K562 (cell line): ENCODE data around the gene ZNF805. TPM values are rescaled to one million over a fixed set of nuclear protein-coding genes. Genes with fewer than 3 reads are reported as not detected.

Experiments used
- CCNT2 ChIP-seq: IDR thresholded peaks from 2 replicates; pipeline ENCODE4 v1.6.1; 2011; ENCODE audit warnings: borderline replicate concordance, low read depth, mild to moderate bottlenecking, moderate library complexity, mixed read lengths, low read length; ENCODE audit not compliant: insufficient read length; ENCODE audit errors: extremely low read depth
- HMG20B ChIP-seq: fragments of 250-450 bp; sonication (Bioruptor Pico); IDR thresholded peaks from 2 replicates; pipeline ENCODE4 v1.5.0; 2021; ENCODE audit warnings: mild to moderate bottlenecking
- MCM2 ChIP-seq: fragments of 450-650 bp; IDR thresholded peaks from 2 replicates; pipeline ENCODE4 v1.6.1; 2017; ENCODE audit warnings: low read depth, mild to moderate bottlenecking
- NCOA4 ChIP-seq: fragments of 450-650 bp; IDR thresholded peaks from 2 replicates; pipeline ENCODE4 v1.6.1; 2018; ENCODE audit warnings: mild to moderate bottlenecking; ENCODE audit not compliant: partially characterized antibody
- RB1 ChIP-seq: fragments of 450-650 bp; IDR thresholded peaks from 2 replicates; pipeline ENCODE4 v1.6.1; 2017; ENCODE audit warnings: low read depth, mild to moderate bottlenecking
- SMAD1 ChIP-seq: fragments of 150-350 bp; IDR thresholded peaks from 2 replicates; pipeline ENCODE4 v1.6.1; 2014; ENCODE audit warnings: low read length, low read depth; ENCODE audit not compliant: partially characterized antibody
- SMAD2 ChIP-seq: fragments of 150-350 bp; IDR thresholded peaks from 2 replicates; pipeline ENCODE4 v1.6.1; 2014; ENCODE audit warnings: low read depth, mild to moderate bottlenecking, low read length
- TBP ChIP-seq: optimal IDR thresholded peaks from 2 replicates; pipeline ENCODE3; 2011; ENCODE audit warnings: low read depth, low read length, improper control_type of control experiment
- TRIM28 ChIP-seq: fragments of 450-650 bp; IDR thresholded peaks from 2 replicates; pipeline ENCODE4 v1.6.1; 2017
- ZNF133 ChIP-seq: fragments of 250-450 bp; sonication (Bioruptor Pico); IDR thresholded peaks from 2 replicates; pipeline ENCODE4 v1.4.0; 2020; ENCODE audit warnings: mild to moderate bottlenecking
- ZNF239 ChIP-seq: fragments of 250-450 bp; sonication (Bioruptor Pico); IDR thresholded peaks from 2 replicates; pipeline ENCODE4 v1.4.0; 2020; ENCODE audit warnings: mild to moderate bottlenecking
- ZNF311 ChIP-seq: fragments of 250-450 bp; sonication (Bioruptor Pico); IDR thresholded peaks from 2 replicates; pipeline ENCODE4 v1.4.0; 2020; ENCODE audit warnings: mild to moderate bottlenecking, moderate library complexity
- ZNF785 ChIP-seq: fragments of 250-450 bp; sonication (Bioruptor Pico); IDR thresholded peaks from 2 replicates; pipeline ENCODE4 v1.4.0; 2020; ENCODE audit warnings: mild to moderate bottlenecking
- polyA plus RNA-seq, 8 experiments: library from polyadenylated mRNA; depleted of rRNA in 4 of 8; stranded (reverse) in 5 of 8; unstranded in 3 of 8; fragments of >200 nt; fragmentation: Nextera tagmentation in 2 of 8; fragmentation: Illumina TruSeq in 1 of 8; extraction: Ambion mirVana in 2 of 8; extraction: Trizol in 1 of 8; gene quantifications; 2 replicates each; pipeline versions ENCODE4 v1.2.1 to v1.2.3, GENCODE V29; 2011 to 2014; ENCODE audit warnings: inconsistent platforms in 1 of 8, missing spikeins in 1 of 8
- total RNA-seq, 7 experiments: library from RNA; depleted of rRNA in 6 of 7; stranded (reverse); fragments of >200 nt in 6 of 7; fragmentation: Illumina TruSeq in 2 of 7; extraction: Trizol in 2 of 7; gene quantifications; 2 replicates each; pipeline versions ENCODE4 v1.2.1 to v1.2.3, GENCODE V29; 2011 to 2021; ENCODE audit warnings: low replicate concordance in 1 of 7
- TF ChIP-seq, protein P1 (sequence below): sonication (generic); formaldehyde crosslinking; IDR thresholded peaks from 2 replicates; pipeline ENCODE4 v1.8.0; 2023; ENCODE audit warnings: mild to moderate bottlenecking, missing genetic modification reagents
- TF ChIP-seq, protein P2 (sequence below): fragments of 450-650 bp; formaldehyde crosslinking; IDR thresholded peaks from 2 replicates; pipeline ENCODE4 v1.4.0; 2020; ENCODE audit warnings: mild to moderate bottlenecking, mixed read lengths
- TF ChIP-seq, protein P3 (sequence below): fragments of 250-450 bp; sonication (Bioruptor Pico); IDR thresholded peaks from 2 replicates; pipeline ENCODE4 v1.8.0; 2021; ENCODE audit warnings: moderate library complexity, mild to moderate bottlenecking, inconsistent platforms
- TF ChIP-seq, protein P4 (sequence below): fragments of 200-400 bp; formaldehyde crosslinking; IDR thresholded peaks from 2 replicates; pipeline ENCODE4 v1.6.1; 2017; ENCODE audit warnings: mild to moderate bottlenecking, low read depth, low read length, moderate library complexity
- TF ChIP-seq, protein P5 (sequence below): IDR thresholded peaks from 2 replicates; pipeline ENCODE4 v1.6.1; 2016; ENCODE audit warnings: missing genetic modification characterization, missing compliant biosample characterization

The ZNF805 gene
- total and polyA plus RNA-seq, 9 of the 15 experiments (the other 6 are each of a cell fraction or from before 2014, with no cell fraction given) = 0.32 to 6.7 (median 3.9) TPM

DNA sequence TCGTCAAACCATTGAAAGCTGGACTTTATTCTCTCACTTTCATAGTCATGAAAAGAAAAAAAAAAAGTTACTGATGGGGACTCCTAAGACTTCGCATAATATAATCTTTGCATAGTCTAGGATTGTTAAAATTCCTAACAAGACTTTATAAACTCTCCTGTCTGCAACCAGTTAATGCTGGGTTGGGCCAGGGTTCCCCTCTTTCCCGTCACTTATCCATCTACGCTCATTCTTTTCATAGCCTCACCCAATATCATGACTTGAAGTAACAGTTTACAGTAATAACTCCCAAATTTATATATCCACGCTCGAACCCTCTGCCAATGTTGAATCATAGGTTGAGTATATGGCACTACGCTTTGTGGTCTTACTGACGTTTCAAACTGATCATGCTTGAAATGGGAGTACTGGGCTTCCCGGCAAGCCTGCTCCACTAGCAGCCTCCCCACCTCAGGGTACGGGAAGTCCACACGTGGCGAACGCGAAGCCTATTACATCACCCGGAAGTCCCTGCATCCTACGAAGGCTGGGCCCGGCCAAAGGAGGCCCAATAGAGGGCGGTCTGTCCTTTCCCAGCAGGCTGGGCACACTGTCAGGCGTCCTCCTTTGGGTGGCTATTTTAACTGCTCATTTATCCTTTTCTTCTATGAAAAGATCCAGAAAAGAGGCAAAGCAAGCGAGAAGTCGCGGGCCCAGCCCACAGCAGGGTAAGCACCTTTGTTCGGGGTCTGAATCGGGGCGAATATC, 39.2 kb downstream of the ZNF805 start (continued):
- TF ChIP-seq, protein P1, sequence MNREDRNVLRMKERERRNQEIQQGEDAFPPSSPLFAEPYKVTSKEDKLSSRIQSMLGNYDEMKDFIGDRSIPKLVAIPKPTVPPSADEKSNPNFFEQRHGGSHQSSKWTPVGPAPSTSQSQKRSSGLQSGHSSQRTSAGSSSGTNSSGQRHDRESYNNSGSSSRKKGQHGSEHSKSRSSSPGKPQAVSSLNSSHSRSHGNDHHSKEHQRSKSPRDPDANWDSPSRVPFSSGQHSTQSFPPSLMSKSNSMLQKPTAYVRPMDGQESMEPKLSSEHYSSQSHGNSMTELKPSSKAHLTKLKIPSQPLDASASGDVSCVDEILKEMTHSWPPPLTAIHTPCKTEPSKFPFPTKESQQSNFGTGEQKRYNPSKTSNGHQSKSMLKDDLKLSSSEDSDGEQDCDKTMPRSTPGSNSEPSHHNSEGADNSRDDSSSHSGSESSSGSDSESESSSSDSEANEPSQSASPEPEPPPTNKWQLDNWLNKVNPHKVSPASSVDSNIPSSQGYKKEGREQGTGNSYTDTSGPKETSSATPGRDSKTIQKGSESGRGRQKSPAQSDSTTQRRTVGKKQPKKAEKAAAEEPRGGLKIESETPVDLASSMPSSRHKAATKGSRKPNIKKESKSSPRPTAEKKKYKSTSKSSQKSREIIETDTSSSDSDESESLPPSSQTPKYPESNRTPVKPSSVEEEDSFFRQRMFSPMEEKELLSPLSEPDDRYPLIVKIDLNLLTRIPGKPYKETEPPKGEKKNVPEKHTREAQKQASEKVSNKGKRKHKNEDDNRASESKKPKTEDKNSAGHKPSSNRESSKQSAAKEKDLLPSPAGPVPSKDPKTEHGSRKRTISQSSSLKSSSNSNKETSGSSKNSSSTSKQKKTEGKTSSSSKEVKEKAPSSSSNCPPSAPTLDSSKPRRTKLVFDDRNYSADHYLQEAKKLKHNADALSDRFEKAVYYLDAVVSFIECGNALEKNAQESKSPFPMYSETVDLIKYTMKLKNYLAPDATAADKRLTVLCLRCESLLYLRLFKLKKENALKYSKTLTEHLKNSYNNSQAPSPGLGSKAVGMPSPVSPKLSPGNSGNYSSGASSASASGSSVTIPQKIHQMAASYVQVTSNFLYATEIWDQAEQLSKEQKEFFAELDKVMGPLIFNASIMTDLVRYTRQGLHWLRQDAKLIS (CRISPR knock-in tag) = no peak
- TF ChIP-seq CCNT2 (no peak), TRIM28 (no peak), SMAD1 (peak; percentile 62), RB1 (peak; percentile 45; the same call in 1 of the 2 replicates), NCOA4 (no peak), ZNF311 (CRISPR knock-in tag) (no peak), ZNF133 (CRISPR knock-in tag) (no peak), ZNF239 (CRISPR knock-in tag) (no peak), MCM2 (no peak), TBP (peak; percentile 84), SMAD2 (no peak), HMG20B (CRISPR knock-in tag) (no peak), ZNF785 (CRISPR knock-in tag) (no peak)
- TF ChIP-seq, protein P2, sequence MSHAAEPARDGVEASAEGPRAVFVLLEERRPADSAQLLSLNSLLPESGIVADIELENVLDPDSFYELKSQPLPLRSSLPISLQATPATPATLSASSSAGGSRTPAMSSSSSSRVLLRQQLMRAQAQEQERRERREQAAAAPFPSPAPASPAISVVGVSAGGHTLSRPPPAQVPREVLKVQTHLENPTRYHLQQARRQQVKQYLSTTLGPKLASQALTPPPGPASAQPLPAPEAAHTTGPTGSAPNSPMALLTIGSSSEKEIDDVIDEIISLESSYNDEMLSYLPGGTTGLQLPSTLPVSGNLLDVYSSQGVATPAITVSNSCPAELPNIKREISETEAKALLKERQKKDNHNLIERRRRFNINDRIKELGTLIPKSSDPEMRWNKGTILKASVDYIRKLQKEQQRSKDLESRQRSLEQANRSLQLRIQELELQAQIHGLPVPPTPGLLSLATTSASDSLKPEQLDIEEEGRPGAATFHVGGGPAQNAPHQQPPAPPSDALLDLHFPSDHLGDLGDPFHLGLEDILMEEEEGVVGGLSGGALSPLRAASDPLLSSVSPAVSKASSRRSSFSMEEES (CRISPR knock-in tag) = no peak
- TF ChIP-seq, protein P3, sequence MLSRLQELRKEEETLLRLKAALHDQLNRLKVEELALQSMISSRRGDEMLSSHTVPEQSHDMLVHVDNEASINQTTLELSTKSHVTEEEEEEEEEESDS (CRISPR knock-in tag) = no peak
- TF ChIP-seq, protein P4, sequence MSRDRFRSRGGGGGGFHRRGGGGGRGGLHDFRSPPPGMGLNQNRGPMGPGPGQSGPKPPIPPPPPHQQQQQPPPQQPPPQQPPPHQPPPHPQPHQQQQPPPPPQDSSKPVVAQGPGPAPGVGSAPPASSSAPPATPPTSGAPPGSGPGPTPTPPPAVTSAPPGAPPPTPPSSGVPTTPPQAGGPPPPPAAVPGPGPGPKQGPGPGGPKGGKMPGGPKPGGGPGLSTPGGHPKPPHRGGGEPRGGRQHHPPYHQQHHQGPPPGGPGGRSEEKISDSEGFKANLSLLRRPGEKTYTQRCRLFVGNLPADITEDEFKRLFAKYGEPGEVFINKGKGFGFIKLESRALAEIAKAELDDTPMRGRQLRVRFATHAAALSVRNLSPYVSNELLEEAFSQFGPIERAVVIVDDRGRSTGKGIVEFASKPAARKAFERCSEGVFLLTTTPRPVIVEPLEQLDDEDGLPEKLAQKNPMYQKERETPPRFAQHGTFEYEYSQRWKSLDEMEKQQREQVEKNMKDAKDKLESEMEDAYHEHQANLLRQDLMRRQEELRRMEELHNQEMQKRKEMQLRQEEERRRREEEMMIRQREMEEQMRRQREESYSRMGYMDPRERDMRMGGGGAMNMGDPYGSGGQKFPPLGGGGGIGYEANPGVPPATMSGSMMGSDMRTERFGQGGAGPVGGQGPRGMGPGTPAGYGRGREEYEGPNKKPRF = no peak
- TF ChIP-seq, protein P5, sequence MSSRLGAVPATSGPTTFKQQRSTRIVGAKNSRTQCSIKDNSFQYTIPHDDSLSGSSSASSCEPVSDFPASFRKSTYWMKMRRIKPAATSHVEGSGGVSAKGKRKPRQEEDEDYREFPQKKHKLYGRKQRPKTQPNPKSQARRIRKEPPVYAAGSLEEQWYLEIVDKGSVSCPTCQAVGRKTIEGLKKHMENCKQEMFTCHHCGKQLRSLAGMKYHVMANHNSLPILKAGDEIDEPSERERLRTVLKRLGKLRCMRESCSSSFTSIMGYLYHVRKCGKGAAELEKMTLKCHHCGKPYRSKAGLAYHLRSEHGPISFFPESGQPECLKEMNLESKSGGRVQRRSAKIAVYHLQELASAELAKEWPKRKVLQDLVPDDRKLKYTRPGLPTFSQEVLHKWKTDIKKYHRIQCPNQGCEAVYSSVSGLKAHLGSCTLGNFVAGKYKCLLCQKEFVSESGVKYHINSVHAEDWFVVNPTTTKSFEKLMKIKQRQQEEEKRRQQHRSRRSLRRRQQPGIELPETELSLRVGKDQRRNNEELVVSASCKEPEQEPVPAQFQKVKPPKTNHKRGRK (tag) = no peak
